Left lung (tissue), 10 donors: Measurements from ENCODE around the gene NHEJ1. TPM values are rescaled to one million over a fixed set of nuclear protein-coding genes. Genes with fewer than 3 reads are reported as not detected.

Experiments used
- ATAC-seq: fragments of 200-7000 bp; cut with Tn5 transposase; one replicate; pipeline ENCODE4 v1.9.1; 2020; ENCODE audit warnings: moderate library complexity
- DNase-seq, 4 donors: peaks; one replicate each; pipeline ENCODE4 v3.0.0-alpha.2; 2013 to 2020
- H3K27ac ChIP-seq, 2 donors: fragments of 200-600 bp; sonication (generic) in 1 of 2; one replicate each; pipeline versions ENCODE4 v1.5.0 to v1.8.0; 2020 to 2021
- H3K27me3 ChIP-seq, 2 donors: fragments of 200-600 bp; sonication (generic) in 1 of 2; one replicate each; pipeline versions ENCODE4 v1.5.0 to v1.8.0; 2020 to 2021
- H3K36me3 ChIP-seq, 2 donors: fragments of 200-600 bp; sonication (generic) in 1 of 2; one replicate each; pipeline versions ENCODE4 v1.5.0 to v1.8.0; 2020 to 2021
- H3K4me1 ChIP-seq, 2 donors: fragments of 200-600 bp; one replicate each; pipeline ENCODE4 v1.8.0; 2021
- H3K4me3 ChIP-seq, 2 donors: fragments of 200-600 bp; sonication (generic) in 1 of 2; one replicate each; pipeline versions ENCODE4 v1.5.0 to v1.8.0; 2020 to 2021; ENCODE audit warnings: mild to moderate bottlenecking in 1 of 2
- H3K9me3 ChIP-seq, 2 donors: fragments of 200-600 bp; sonication (generic) in 1 of 2; one replicate each; pipeline versions ENCODE4 v1.5.0 to v1.8.0; 2020 to 2021
- intact Hi-C, 2 donors: fragments of 100-400 bp; cut with DNase I; formaldehyde crosslinking; loops; one replicate each; pipeline versions ENCODE4 v1.11.2 to v1.14.2; 2022
- polyA plus RNA-seq, 6 donors: library from polyadenylated mRNA; unstranded; fragments of 120-200 nt; gene quantifications; one replicate each; pipeline ENCODE4 v1.2.1, GENCODE V29; 2013; ENCODE audit not compliant: insufficient read length in 6 of 6
- total RNA-seq, 2 donors: library from RNA; stranded (reverse); fragmentation: NEBNext Ultra II Directional; extraction: Animal tissue kit (Norgen Biotek cat#: 25700); gene quantifications; one replicate each; pipeline ENCODE4 v1.2.1, GENCODE V29; 2021
- TF ChIP-seq, protein P1 (sequence below), 2 donors: fragments of 200-600 bp; sonication (generic) in 1 of 2; IDR thresholded peaks; one replicate each; pipeline versions ENCODE4 v1.5.0 to v1.8.0; 2021; ENCODE audit warnings: antibody characterized with exemption in 2 of 2
- donor health status: DM: no; HTN: yes; CAD: no.
- donor health status: DM: no; HTN: no; CAD: no.

Gene NHEJ1
- total and polyA plus RNA-seq, 8 donors = 14.0 to 20.9 (median 18.2) TPM

DNA sequence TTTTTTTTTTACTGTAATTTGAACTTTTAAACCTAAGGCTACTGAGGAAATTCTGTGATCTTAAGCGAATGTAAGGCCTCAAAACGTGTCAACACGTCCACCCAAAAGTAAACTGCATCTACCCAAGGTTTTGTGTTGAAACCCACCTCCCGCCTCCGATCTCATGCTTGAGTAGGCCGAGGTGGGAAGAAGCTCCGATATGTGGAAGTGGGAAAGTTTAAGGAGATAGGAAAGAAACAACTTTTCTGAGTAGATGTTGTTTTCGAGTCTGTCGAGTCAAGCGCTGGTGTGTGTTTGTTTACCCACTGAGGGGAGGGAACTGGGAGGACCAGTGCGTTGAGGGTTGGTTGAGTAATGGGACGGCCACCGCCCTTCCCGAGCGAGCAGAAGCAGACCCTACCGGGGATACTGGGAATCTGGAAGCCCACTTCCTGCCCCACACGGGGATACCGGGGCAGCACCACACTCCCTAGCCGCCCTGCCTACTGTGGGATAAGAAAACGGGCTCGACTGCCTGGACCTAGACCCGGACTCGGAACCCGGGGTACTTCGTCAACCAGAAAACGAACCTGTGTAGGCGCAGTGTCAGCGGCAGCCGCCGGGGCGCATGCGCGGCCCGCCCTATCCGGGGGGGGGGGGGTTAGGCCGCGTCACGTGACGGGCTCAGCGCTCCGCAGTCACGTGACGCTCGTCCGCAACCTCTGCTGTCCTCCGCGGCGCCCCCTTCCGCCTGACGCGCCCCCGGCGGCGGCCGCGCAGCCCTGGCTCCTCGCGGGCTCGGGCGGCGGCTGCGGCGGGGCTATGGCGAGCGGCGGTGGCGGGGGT is 17.1 kb upstream of the NHEJ1 start, which contains the start of gene RETREG2:
Gene RETREG2 (plus strand): TSS at position 724 of the 825 bp plus-strand sequence. CDS start 78 bp downstream, at position 802.
- ATAC-seq = peak; percentile 86
- H3K36me3 ChIP-seq = peaks cover 0 to 58% of the 10 kb centered on the region in 2 donors
- intact Hi-C loops = no loop called here
- peak within 1 kb of the TSS; percentile 99 to 100 for H3K27ac ChIP-seq
- H3K4me1 ChIP-seq = peaks cover 18 to 63% of the 10 kb centered on the region in 2 donors
- no peaks in the 10 kb centered on the region for H3K27me3 ChIP-seq
- TF ChIP-seq, protein P1, sequence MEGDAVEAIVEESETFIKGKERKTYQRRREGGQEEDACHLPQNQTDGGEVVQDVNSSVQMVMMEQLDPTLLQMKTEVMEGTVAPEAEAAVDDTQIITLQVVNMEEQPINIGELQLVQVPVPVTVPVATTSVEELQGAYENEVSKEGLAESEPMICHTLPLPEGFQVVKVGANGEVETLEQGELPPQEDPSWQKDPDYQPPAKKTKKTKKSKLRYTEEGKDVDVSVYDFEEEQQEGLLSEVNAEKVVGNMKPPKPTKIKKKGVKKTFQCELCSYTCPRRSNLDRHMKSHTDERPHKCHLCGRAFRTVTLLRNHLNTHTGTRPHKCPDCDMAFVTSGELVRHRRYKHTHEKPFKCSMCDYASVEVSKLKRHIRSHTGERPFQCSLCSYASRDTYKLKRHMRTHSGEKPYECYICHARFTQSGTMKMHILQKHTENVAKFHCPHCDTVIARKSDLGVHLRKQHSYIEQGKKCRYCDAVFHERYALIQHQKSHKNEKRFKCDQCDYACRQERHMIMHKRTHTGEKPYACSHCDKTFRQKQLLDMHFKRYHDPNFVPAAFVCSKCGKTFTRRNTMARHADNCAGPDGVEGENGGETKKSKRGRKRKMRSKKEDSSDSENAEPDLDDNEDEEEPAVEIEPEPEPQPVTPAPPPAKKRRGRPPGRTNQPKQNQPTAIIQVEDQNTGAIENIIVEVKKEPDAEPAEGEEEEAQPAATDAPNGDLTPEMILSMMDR (IDR thresholded peaks at IDR 0.05) = peak; percentile 20 to 48
- peak; percentile 90 to 96 (median 93) for DNase-seq
- H3K4me3 ChIP-seq = peak within 1 kb of the TSS; percentile 98
- no peaks in the 10 kb centered on the region for H3K9me3 ChIP-seq

DNA sequence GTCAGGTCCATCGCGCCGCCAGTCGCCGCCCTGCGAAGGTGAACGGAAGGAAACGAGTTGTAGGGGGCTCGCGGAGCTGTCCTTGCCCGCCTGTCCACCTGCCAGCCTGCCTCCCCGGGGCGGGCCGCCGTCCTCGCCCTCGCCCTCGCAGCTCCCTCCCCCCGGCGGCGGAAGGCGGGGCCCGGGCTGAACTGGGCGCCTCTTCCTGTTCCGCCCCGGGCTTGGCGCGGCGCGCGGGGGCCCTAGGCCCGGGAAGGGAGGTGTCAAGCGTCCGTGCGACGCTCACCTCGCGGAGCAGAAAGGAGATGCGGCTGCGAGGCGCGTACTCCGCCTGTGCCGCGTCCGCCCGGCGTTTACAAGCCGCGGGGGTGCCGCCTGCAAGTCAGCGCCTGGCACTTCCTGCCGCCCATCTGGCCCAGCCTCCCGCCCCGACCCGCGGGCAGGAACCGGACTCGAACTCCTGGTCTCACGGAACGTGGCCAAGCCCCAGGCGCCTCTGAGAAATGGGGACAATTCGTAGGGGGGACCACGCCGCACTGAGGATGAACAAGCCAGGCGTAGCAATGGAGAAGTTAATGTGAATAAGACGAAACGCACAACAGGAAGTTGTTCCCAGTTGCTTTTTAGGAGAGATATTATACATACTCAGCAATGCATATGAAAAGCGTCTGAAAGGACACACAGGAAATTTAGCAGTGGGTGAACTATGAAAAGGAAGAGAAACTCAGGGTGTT is 16.4 kb upstream of the NHEJ1 start, which contains the start of gene CNPPD1:
Gene CNPPD1 (minus strand): TSS at position 108 of the 734 bp plus-strand sequence. CDS start 97 bp downstream, at position 11.
- intact Hi-C loops = no loop called here
- Histone ChIP-seq H3K9me3 (no peaks in the 10 kb centered on the region), H3K36me3 (peaks cover 0 to 58% of the 10 kb centered on the region in 2 donors), H3K4me3 (peak within 1 kb of the TSS; percentile 98), H3K27ac (peak within 1 kb of the TSS; percentile 99 to 100), H3K4me1 (peaks cover 18 to 55% of the 10 kb centered on the region in 2 donors), H3K27me3 (no peaks in the 10 kb centered on the region)
- TF ChIP-seq, protein P1 (IDR thresholded peaks at IDR 0.05) = no peak
- ATAC-seq (peak; percentile 91), DNase-seq (peak; percentile 80 to 99 (median 88))

DNA sequence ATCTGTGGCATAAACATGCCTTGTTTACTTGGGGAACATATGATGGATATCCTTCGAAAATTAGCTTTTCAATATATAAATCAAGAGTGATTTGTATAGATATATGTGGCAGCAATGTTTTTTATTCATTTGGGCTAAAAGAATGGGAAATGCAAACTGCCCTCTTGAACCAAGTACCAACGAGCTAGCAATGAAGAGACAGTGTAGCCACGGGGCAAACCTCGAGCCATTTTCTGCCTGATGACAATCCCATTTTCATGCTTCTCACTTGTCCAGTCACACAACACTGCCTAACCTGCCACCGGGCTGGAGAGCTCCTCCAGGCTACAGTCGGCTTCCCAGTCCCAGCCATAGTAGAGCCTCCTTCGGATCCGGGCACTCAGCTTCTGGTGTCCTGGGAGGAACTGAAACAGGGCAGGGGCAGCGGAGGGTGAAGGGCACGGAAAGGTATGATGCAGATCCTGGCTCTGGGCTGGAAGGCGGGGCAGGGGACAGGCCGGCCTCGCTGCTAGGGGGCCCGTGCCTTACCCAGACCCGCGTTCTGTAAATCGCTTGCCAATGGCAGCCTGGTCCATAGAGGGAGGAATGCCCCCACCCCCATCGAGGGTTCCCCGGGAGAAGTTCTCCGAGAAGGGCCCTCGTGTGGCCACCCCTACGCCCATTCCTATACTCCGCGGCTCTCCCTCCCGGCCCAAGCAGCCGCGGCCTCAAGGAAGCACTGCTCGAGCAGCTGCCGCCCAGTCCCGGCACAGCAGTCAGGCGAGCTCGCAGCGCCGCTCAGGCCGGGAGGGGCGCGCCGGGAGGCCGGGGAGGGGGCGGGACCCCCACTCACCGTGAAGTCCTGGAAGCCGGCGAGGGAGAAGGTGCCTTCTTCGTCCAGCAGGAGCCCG is 15.6 kb upstream of the NHEJ1 start:
- Histone ChIP-seq H3K27ac (peak overlapping the region; percentile 99 to 100), H3K36me3 (peaks cover 0 to 57% of the 10 kb centered on the region in 2 donors), H3K4me3 (peak overlapping the region; percentile 98), H3K9me3 (no peaks in the 10 kb centered on the region), H3K4me1 (peaks cover 18 to 54% of the 10 kb centered on the region in 2 donors), H3K27me3 (no peaks in the 10 kb centered on the region)
- ATAC-seq (peak; percentile 45), DNase-seq (peak in 3 of 4 donors; percentile 8 to 70 (median 44))
- intact Hi-C loops = no loop called here
- TF ChIP-seq, protein P1 (IDR thresholded peaks at IDR 0.05) = no peak

DNA sequence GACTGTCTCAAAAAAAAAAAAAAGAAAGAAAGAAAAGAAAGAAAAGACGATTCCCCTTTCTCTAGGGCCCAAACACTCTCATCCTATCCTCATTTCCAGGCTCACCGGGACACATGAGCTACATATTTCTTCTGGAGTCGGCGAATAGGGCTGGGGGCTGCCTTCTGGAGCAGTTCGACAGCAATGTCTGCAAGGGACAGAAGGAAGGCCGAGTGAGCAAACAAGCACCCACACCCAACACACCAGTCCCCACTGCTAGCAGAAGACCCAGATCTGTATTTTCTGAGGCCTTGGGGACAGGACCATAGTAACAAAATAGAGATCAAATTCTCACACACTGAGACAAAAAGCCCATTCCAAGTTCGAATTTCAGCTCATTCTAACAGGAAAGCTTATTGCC is 14.9 kb upstream of the NHEJ1 start:
- no peaks in the 10 kb centered on the region for H3K27me3 ChIP-seq
- H3K27ac ChIP-seq = peak overlapping the region in 1 of 2 donors; percentile 100
- peaks cover 0 to 50% of the 10 kb centered on the region in 2 donors for H3K36me3 ChIP-seq
- no peaks in the 10 kb centered on the region for H3K9me3 ChIP-seq
- peak overlapping the region in 1 of 2 donors; percentile 98 for H3K4me3 ChIP-seq
- intact Hi-C loops = no loop called here
- ATAC-seq (no peak), DNase-seq (no peak)
- TF ChIP-seq, protein P1 (IDR thresholded peaks at IDR 0.05) = no peak
- peaks cover 18 to 54% of the 10 kb centered on the region in 2 donors for H3K4me1 ChIP-seq
